ENCODE data around the gene BCL11B.

Gene BCL11B

GRCh38 chr14:99203801-99204200 is 68.2 kb downstream of the BCL11B start:
- no peak for TF ChIP-seq CTCF (IDR thresholded peaks at IDR 0.05; ENCODE audit: low read depth, low read length)
- H3K4me3 ChIP-seq (ENCODE audit: low read depth, low read length): no peak overlapping the region
- DNase-seq (ENCODE audit: low read depth, low spot score): no peak
- in situ Hi-C loops (cut with HindIII; ENCODE audit: low sequenced_read_pairs): no loop called here

- no peak overlapping the region for H3K4me3 ChIP-seq (ENCODE audit: low read depth, low read length)
- in situ Hi-C loops (cut with HindIII; ENCODE audit: low sequenced_read_pairs): no loop called here
- DNase-seq (ENCODE audit: low read depth, low spot score): no peak
- no peak for TF ChIP-seq CTCF (IDR thresholded peaks at IDR 0.05; ENCODE audit: low read depth, low read length)
Observed at GRCh38 chr14:99203080-99203479, 68.9 kb downstream of the BCL11B start.

- in situ Hi-C loops (cut with HindIII; ENCODE audit: low sequenced_read_pairs): no loop called here
- H3K4me3 ChIP-seq (ENCODE audit: low read depth, low read length): no peak overlapping the region
- TF ChIP-seq CTCF (IDR thresholded peaks at IDR 0.05; ENCODE audit: low read depth, low read length): no peak
- no peak for DNase-seq (ENCODE audit: low read depth, low spot score)
Observed at GRCh38 chr14:99202516-99202915, 69.5 kb downstream of the BCL11B start.

- in situ Hi-C loops (cut with HindIII; ENCODE audit: low sequenced_read_pairs): no loop called here
- TF ChIP-seq CTCF (IDR thresholded peaks at IDR 0.05; ENCODE audit: low read depth, low read length): no peak
- DNase-seq (ENCODE audit: low read depth, low spot score): no peak
- H3K4me3 ChIP-seq (ENCODE audit: low read depth, low read length): no peak overlapping the region
Observed at GRCh38 chr14:99201351-99202073, 70.5 kb downstream of the BCL11B start.

- in situ Hi-C loops (cut with HindIII; ENCODE audit: low sequenced_read_pairs): no loop called here
- no peak overlapping the region for H3K4me3 ChIP-seq (ENCODE audit: low read depth, low read length)
- no peak for TF ChIP-seq CTCF (IDR thresholded peaks at IDR 0.05; ENCODE audit: low read depth, low read length)
- no peak for DNase-seq (ENCODE audit: low read depth, low spot score)
Observed at GRCh38 chr14:99200654-99201005, 71.4 kb downstream of the BCL11B start.

- DNase-seq (ENCODE audit: low read depth, low spot score): no peak
- in situ Hi-C loops (cut with HindIII; ENCODE audit: low sequenced_read_pairs): no loop called here
- no peak overlapping the region for H3K4me3 ChIP-seq (ENCODE audit: low read depth, low read length)
- TF ChIP-seq CTCF (IDR thresholded peaks at IDR 0.05; ENCODE audit: low read depth, low read length): peak; percentile 6
Observed at GRCh38 chr14:99199846-99200653, 71.9 kb downstream of the BCL11B start.

Measured in astrocyte of the spinal cord (primary cell).